ENCODE data around the gene PIPOX. TPM values are rescaled to one million over a fixed set of nuclear protein-coding genes. Genes with fewer than 3 reads are reported as not detected.

Gene PIPOX
- total and polyA plus RNA-seq, 3 donors from 2014 or later: 3.9 to 6.8 (median 5.9) TPM

- no peaks in the 10 kb centered on the region for H3K36me3 ChIP-seq (ENCODE audit: low read depth, missing control alignments)
- no peak overlapping the region for H3K27ac ChIP-seq
- no peak overlapping the region for H3K4me3 ChIP-seq
- TF ChIP-seq CTCF (IDR thresholded peaks at IDR 0.05): no peak
- TF ChIP-seq POLR2A (IDR thresholded peaks at IDR 0.05): no peak
- H3K9me3 ChIP-seq: no peaks in the 10 kb centered on the region
- intact Hi-C loops (cut with DNase I; ENCODE audit: low total_unique reads): no loop called here
- H3K27me3 ChIP-seq: no peaks in the 10 kb centered on the region
- peaks cover 2% of the 10 kb centered on the region for H3K4me1 ChIP-seq
- WGBS, 2 donors: 90 to 95% methylated on average over 8 to 11 of the region's 11 CpGs
- no peak for DNase-seq
Observed at GRCh38 chr17:29102741-29103181, 59.8 kb downstream of the PIPOX start.

DNA sequence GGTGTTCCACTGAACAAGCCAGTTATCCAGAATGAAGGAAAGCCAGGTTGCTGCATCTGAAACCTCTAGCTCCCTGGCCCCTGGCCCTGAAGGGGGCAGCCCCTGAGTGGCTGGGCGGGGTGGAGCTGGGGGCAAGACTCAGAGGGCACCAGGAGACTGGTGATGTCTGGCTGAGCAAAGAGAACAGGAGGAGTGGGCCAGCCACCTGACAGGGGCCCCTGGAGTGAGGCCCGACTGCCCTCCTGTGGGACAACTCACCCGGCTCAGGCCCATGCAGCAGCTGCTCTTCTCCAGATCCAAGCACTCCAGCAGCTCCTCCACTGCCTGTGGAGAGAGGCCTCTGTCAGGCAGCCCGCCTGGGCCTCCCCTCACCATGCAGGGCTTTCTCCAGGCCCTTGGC is 60.4 kb downstream of the PIPOX start:
- Histone ChIP-seq H3K4me3 (no peak overlapping the region), H3K27ac (no peak overlapping the region), H3K9me3 (no peaks in the 10 kb centered on the region), H3K36me3 (ENCODE audit: low read depth, missing control alignments) (no peaks in the 10 kb centered on the region), H3K4me1 (peaks cover 7% of the 10 kb centered on the region), H3K27me3 (no peaks in the 10 kb centered on the region)
- WGBS, 2 donors: 67 to 94% methylated on average over 1 to 4 of the region's 4 CpGs
- intact Hi-C loops (cut with DNase I; ENCODE audit: low total_unique reads): no loop called here
- DNase-seq: no peak
- TF ChIP-seq POLR2A (IDR thresholded peaks at IDR 0.05) (no peak), CTCF (IDR thresholded peaks at IDR 0.05) (no peak)

Other genes starting within 250 kb of the PIPOX start
- 10 to 100 TPM; 69.6 to 74.5 TPM for gene FAM222B, start 200.4 kb upstream of the PIPOX start, total RNA-seq
- 84.5 TPM for gene FAM222B, start 200.4 kb upstream of the PIPOX start, polyA plus RNA-seq (ENCODE audit: insufficient read depth, low read depth, low replicate concordance)
- 10 to 100 TPM; 61.1 to 75.2 TPM for gene ERAL1, start 188.1 kb upstream of the PIPOX start, total RNA-seq
- 54.8 TPM for gene ERAL1, start 188.1 kb upstream of the PIPOX start, polyA plus RNA-seq (ENCODE audit: insufficient read depth, low read depth, low replicate concordance)
- gene FLOT2, start 145.4 kb upstream of the PIPOX start, total RNA-seq: 10 to 100 TPM; 20.9 to 31.3 TPM
- 33.2 TPM for gene FLOT2, start 145.4 kb upstream of the PIPOX start, polyA plus RNA-seq (ENCODE audit: insufficient read depth, low read depth, low replicate concordance)
- gene DHRS13, start 140.1 kb upstream of the PIPOX start, total RNA-seq: 10 to 100 TPM; 14.9 to 18.6 TPM
- gene DHRS13, start 140.1 kb upstream of the PIPOX start, polyA plus RNA-seq (ENCODE audit: insufficient read depth, low read depth, low replicate concordance): 8.7 TPM
- gene PHF12, start 91.6 kb upstream of the PIPOX start, total RNA-seq: 10 to 100 TPM; 82.4 to 85.3 TPM
- 38.8 TPM for gene PHF12, start 91.6 kb upstream of the PIPOX start, polyA plus RNA-seq (ENCODE audit: insufficient read depth, low read depth, low replicate concordance)
- 1 to 10 TPM in 1 of 2 donors, under 1 TPM in 1; 0.79 to 2.1 TPM for gene SEZ6, start 37.1 kb upstream of the PIPOX start, total RNA-seq
- 0.53 TPM for gene SEZ6, start 37.1 kb upstream of the PIPOX start, polyA plus RNA-seq (ENCODE audit: insufficient read depth, low read depth, low replicate concordance)
- gene MYO18A, start 137.3 kb downstream of the PIPOX start, total RNA-seq: 100 to 1,000 TPM in 1 of 2 donors, 10 to 100 TPM in 1; 91.1 to 154 TPM
- 89.1 TPM for gene MYO18A, start 137.3 kb downstream of the PIPOX start, polyA plus RNA-seq (ENCODE audit: insufficient read depth, low read depth, low replicate concordance)
- not detected for gene CRYBA1, start 203.7 kb downstream of the PIPOX start, total RNA-seq
- not detected for gene CRYBA1, start 203.7 kb downstream of the PIPOX start, polyA plus RNA-seq (ENCODE audit: insufficient read depth, low read depth, low replicate concordance)